Stomach (tissue), 9 donors: ENCODE measurements around the gene FBXL7. TPM values are rescaled to one million over a fixed set of nuclear protein-coding genes. Genes with fewer than 3 reads are reported as not detected.

ENCODE experiments used
- DNase-seq, 2 donors: peaks; one replicate each; pipeline versions ENCODE4 v3.0.0 to v3.0.0-alpha.2; 2013 to 2019
- H3K27ac ChIP-seq, 5 donors: fragments of 200-600 bp in 4 of 5; sonication (generic) in 4 of 5; one replicate each; pipeline ENCODE4 v1.5.1; 2013 to 2019; ENCODE audit warnings: mild to moderate bottlenecking in 1 of 5, moderate library complexity in 1 of 5
- H3K27me3 ChIP-seq, 3 donors: fragments of 200-600 bp; sonication (generic); one replicate each; pipeline ENCODE4 v1.5.1; 2017 to 2019; ENCODE audit warnings: mixed run types in 1 of 3
- H3K36me3 ChIP-seq, 4 donors: fragments of 200-600 bp; sonication (generic); 1 replicate in 3 of 4; 2 replicates in 1 of 4; pipeline ENCODE4 v1.5.1; 2016 to 2019
- H3K4me1 ChIP-seq, 4 donors: fragments of 200-600 bp; sonication (generic); one replicate each; pipeline ENCODE4 v1.5.1; 2016 to 2019
- H3K4me3 ChIP-seq, 4 donors: fragments of 200-600 bp; sonication (generic) in 3 of 4; one replicate each; pipeline ENCODE4 v1.5.1; 2016 to 2019; ENCODE audit warnings: mild to moderate bottlenecking in 1 of 4
- H3K9me3 ChIP-seq, 4 donors: fragments of 200-600 bp; sonication (generic); one replicate each; pipeline ENCODE4 v1.5.1; 2016 to 2019
- CTCF ChIP-seq, 7 experiments: fragments of 450-650 bp in 4 of 7; fragments of 200-600 bp in 3 of 7; sonication (generic) in 3 of 7; IDR thresholded peaks; one replicate each; pipeline ENCODE4 v1.5.1; 2016 to 2019; ENCODE audit warnings: antibody characterized with exemption in 7 of 7, control low read depth in 2 of 7, mild to moderate bottlenecking in 1 of 7
- EP300 ChIP-seq: sonication (generic); formaldehyde crosslinking; IDR thresholded peaks from one replicate; pipeline ENCODE4 v1.6.1; 2017; ENCODE audit warnings: antibody characterized with exemption
- POLR2A ChIP-seq, 4 donors: fragments of 450-650 bp; IDR thresholded peaks; one replicate each; pipeline ENCODE4 v1.6.1; 2016; ENCODE audit warnings: antibody characterized with exemption in 4 of 4, control low read depth in 2 of 4, mild to moderate bottlenecking in 1 of 4, moderate library complexity in 1 of 4
- POLR2AphosphoS5 ChIP-seq, 3 donors: sonication (generic); formaldehyde crosslinking; IDR thresholded peaks; one replicate each; pipeline ENCODE4 v1.6.1; 2016; ENCODE audit warnings: antibody characterized with exemption in 3 of 3
- WGBS, 5 donors: extraction: QIAGEN DNeasy Blood & Tissue Kit in 3 of 5; methylation state at CpG; one replicate each; pipeline versions ENCODE4 v1.1.5 to v1.1.7; 2013 to 2018; 5-methylcytosine and 5-hydroxymethylcytosine counted together
- intact Hi-C: fragments of 100-400 bp; cut with DNase I; formaldehyde crosslinking; loops from one replicate; pipeline ENCODE4 v1.15.1; 2023; ENCODE audit warnings: low total_unique reads
- polyA plus RNA-seq, 3 donors: library from polyadenylated mRNA; stranded (reverse); fragments of 200-250 nt; gene quantifications; one replicate each; pipeline ENCODE4 v1.2.3, GENCODE V29; 2013
- total RNA-seq, 5 donors: library from RNA; depleted of rRNA; stranded (reverse); fragments of >200 nt; gene quantifications; one replicate each; pipeline versions ENCODE4 v1.1.0 to v1.2.3, GENCODE V29; 2014 to 2016
- donor health status: healthy with polysubstance abuse.
- donor health status: Bipolar disorder and iron deficiency.
- donor health status: healthy.

Gene FBXL7
- total and polyA plus RNA-seq, 8 donors = 3.6 to 17.1 (median 6.8) TPM

- Histone ChIP-seq H3K4me1 (peaks cover 0 to 34% (median 7%) of the 10 kb centered on the region in 4 donors), H3K27me3 (no peaks in the 10 kb centered on the region), H3K27ac (peak overlapping the region in 1 of 5 donors; percentile 17), H3K4me3 (no peak overlapping the region), H3K9me3 (no peaks in the 10 kb centered on the region), H3K36me3 (no peaks in the 10 kb centered on the region)
- no peak for DNase-seq
- 40 to 70% (median 66%) methylated on average over 3 of the region's 3 CpGs for whole genome bisulfite sequencing, 5 donors
- TF ChIP-seq EP300 = no peak
- intact Hi-C loops = no loop called here
Observed at GRCh38 chr5:15574806-15575325, 74.9 kb downstream of the FBXL7 start.

DNA sequence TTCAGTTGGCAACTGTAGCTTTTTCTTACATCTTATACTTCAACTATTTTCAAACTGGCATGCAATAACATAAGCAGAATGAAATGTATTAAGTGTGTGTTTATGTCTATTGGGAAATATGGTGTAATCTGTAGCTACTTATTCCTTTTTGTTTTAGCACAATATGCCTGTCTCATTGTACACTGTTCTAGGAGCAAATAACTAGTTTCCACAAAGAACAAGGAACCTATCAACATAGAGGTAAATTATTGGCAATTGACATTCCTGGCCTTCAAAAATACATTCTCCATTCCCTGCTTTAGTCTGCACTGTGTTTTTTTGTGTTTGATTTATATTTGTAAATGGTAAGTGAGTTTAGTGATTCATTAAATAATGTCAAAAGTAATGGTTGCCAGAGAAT, 75.7 kb downstream of the FBXL7 start:
- intact Hi-C loops = no loop called here
- Histone ChIP-seq H3K4me3 (no peak overlapping the region), H3K27ac (peak overlapping the region in 1 of 5 donors; percentile 17), H3K36me3 (no peaks in the 10 kb centered on the region), H3K9me3 (no peaks in the 10 kb centered on the region), H3K4me1 (peaks cover 0 to 36% (median 7%) of the 10 kb centered on the region in 4 donors), H3K27me3 (no peaks in the 10 kb centered on the region)
- TF ChIP-seq EP300 (no peak), POLR2A (IDR thresholded peaks at IDR 0.05) (no peak), CTCF (IDR thresholded peaks at IDR 0.05) (no peak), POLR2AphosphoS5 (IDR thresholded peaks at IDR 0.05) (no peak)
- no peak for DNase-seq

DNA sequence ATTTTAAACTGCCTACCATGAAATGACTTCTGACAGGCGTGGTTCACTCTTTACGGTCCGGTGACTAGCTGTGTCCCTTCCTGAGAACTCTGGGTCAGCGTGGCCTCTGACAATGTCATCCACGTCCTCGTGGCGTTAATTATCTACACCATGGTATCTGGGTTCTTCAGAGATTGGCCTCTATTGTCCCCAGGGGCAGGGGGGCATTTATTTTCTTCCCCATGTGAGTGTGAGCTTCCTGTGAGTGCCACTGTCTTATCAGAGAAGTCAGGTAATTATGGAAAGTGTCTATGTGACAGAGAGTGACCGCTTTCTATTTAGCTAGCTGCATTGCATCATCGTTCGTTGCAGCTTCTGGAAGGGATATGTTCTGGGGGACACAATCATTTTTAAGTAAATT, 77.2 kb downstream of the FBXL7 start:
- Histone ChIP-seq H3K4me3 (no peak overlapping the region), H3K4me1 (peaks cover 0 to 36% (median 7%) of the 10 kb centered on the region in 4 donors), H3K27ac (no peak overlapping the region), H3K27me3 (no peaks in the 10 kb centered on the region), H3K9me3 (no peaks in the 10 kb centered on the region), H3K36me3 (no peaks in the 10 kb centered on the region)
- intact Hi-C loops = no loop called here
- no peak for DNase-seq
- no peak for TF ChIP-seq CTCF (IDR thresholded peaks at IDR 0.05)
- no peak for TF ChIP-seq POLR2AphosphoS5 (IDR thresholded peaks at IDR 0.05)
- TF ChIP-seq EP300 = no peak
- TF ChIP-seq POLR2A (IDR thresholded peaks at IDR 0.05) = no peak
- WGBS, 5 donors = 59 to 69% (median 63%) methylated on average over 10 of the region's 10 CpGs

GRCh38 chr5:15577831-15578230, 77.9 kb downstream of the FBXL7 start:
- TF ChIP-seq POLR2AphosphoS5 (IDR thresholded peaks at IDR 0.05) = no peak
- no peak for TF ChIP-seq POLR2A (IDR thresholded peaks at IDR 0.05)
- no peak for TF ChIP-seq CTCF (IDR thresholded peaks at IDR 0.05)
- no peak for TF ChIP-seq EP300
- Histone ChIP-seq H3K27ac (no peak overlapping the region), H3K4me1 (peaks cover 0 to 36% (median 7%) of the 10 kb centered on the region in 4 donors), H3K4me3 (no peak overlapping the region), H3K27me3 (no peaks in the 10 kb centered on the region), H3K36me3 (no peaks in the 10 kb centered on the region), H3K9me3 (no peaks in the 10 kb centered on the region)
- WGBS, 5 donors = 51 to 72% (median 57%) methylated on average over 2 of the region's 2 CpGs
- intact Hi-C loops = no loop called here
- DNase-seq = no peak

DNA sequence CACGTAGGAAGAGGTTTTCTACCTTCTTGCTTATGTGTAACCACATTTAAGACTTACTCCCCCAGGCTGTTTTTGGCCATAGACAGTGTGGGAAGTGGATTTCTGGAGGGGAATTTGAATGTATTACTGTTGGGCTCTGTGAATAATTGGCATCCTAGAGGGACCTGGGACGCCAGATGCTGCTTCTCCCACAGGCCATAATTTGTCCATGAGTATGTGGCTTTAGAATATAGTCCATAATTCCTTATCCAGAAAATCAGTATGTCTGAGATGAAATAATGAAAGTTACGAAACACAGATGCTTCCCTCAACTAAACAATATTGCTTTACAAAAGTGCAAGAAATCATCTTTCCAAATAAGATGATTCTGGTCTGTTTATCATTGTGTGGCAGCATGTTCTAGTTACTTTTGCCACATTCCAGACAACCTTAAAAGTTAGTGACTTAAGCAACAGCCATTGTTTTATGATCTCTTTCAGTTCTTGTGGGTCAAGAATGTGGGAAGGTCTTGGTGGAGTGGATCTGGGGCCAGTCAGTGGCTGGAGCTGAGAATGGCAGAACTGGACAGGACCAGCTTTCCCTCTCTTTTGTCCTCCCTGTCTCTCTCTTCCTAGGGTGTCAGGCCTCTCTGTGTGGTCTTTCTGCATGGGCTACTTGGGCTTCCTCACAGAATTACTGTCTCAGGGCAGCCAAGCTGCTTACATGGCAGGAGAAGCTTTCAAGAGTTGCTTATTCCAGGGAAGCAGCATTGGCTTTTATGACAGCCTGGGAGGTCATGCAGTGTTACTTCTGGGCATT, 79.4 kb downstream of the FBXL7 start:
- intact Hi-C loops = no loop called here
- Histone ChIP-seq H3K27me3 (no peaks in the 10 kb centered on the region), H3K36me3 (peaks cover 0 to 9% (median 0%) of the 10 kb centered on the region in 4 donors), H3K4me3 (no peak overlapping the region), H3K4me1 (peaks cover 0 to 35% (median 7%) of the 10 kb centered on the region in 4 donors), H3K27ac (no peak overlapping the region), H3K9me3 (peaks cover 0 to 12% (median 8%) of the 10 kb centered on the region in 4 donors)
- 54 to 75% (median 68%) methylated on average over 3 of the region's 3 CpGs for WGBS, 5 donors
- DNase-seq = no peak
- TF ChIP-seq CTCF (IDR thresholded peaks at IDR 0.05) (no peak), POLR2AphosphoS5 (IDR thresholded peaks at IDR 0.05) (no peak), POLR2A (IDR thresholded peaks at IDR 0.05) (no peak)
